Upper lobe of right lung (tissue), 1 donor: ENCODE data around the gene TIAM1. TPM values are rescaled to one million over a fixed set of nuclear protein-coding genes. Genes with fewer than 3 reads are reported as not detected.

Source experiments
- ATAC-seq: fragments of 200-7000 bp; cut with Tn5 transposase; one replicate; pipeline ENCODE4 v1.9.1; 2020; ENCODE audit warnings: mild to moderate bottlenecking, moderate library complexity
- DNase-seq: peaks from one replicate; pipeline ENCODE4 v3.0.0-alpha.2; 2020
- H3K27ac ChIP-seq: fragments of 200-600 bp; one replicate; pipeline ENCODE4 v1.8.0; 2022
- H3K27me3 ChIP-seq: fragments of 200-600 bp; one replicate; pipeline ENCODE4 v1.8.0; 2022; ENCODE audit warnings: mild to moderate bottlenecking
- H3K36me3 ChIP-seq: fragments of 200-600 bp; one replicate; pipeline ENCODE4 v1.8.0; 2022
- H3K4me1 ChIP-seq: fragments of 200-600 bp; one replicate; pipeline ENCODE4 v1.8.0; 2022
- H3K4me3 ChIP-seq: fragments of 200-600 bp; one replicate; pipeline ENCODE4 v1.8.0; 2022; ENCODE audit warnings: mild to moderate bottlenecking
- H3K9me3 ChIP-seq: fragments of 200-600 bp; one replicate; pipeline ENCODE4 v1.8.0; 2022
- CTCF ChIP-seq: fragments of 200-600 bp; IDR thresholded peaks from one replicate; pipeline ENCODE4 v1.8.0; 2022; ENCODE audit warnings: antibody characterized with exemption
- intact Hi-C: fragments of 100-400 bp; cut with DNase I; formaldehyde crosslinking; loops from one replicate; pipeline ENCODE4 v1.11.0; 2022
- total RNA-seq: library from RNA; stranded (reverse); fragmentation: NEBNext Ultra II Directional; extraction: Animal tissue kit (Norgen Biotek cat#: 25700); gene quantifications from one replicate; pipeline ENCODE4 v1.2.1, GENCODE V29; 2021
- donor health status: DM: no; HTN: yes; CAD: no; lungs with severe emphysema.

TIAM1 gene
- total RNA-seq, 1 donor from 2014 or later = 27.3 TPM

- no peak for TF ChIP-seq CTCF
- Histone ChIP-seq H3K36me3 (no peaks in the 10 kb centered on the region), H3K9me3 (no peaks in the 10 kb centered on the region), H3K4me1 (no peaks in the 10 kb centered on the region), H3K4me3 (no peak overlapping the region), H3K27me3 (no peaks in the 10 kb centered on the region), H3K27ac (no peak overlapping the region)
- peak; percentile 56 for ATAC-seq
- no peak for DNase-seq
- intact Hi-C loops = no loop called here
Measured at GRCh38 chr21:31354604-31355443, 10.8 kb upstream of the TIAM1 start.

- no peak overlapping the region for H3K27ac ChIP-seq
- DNase-seq (no peak), ATAC-seq (no peak)
- H3K4me3 ChIP-seq = no peak overlapping the region
- no peaks in the 10 kb centered on the region for H3K36me3 ChIP-seq
- H3K27me3 ChIP-seq = no peaks in the 10 kb centered on the region
- TF ChIP-seq CTCF = no peak
- no peaks in the 10 kb centered on the region for H3K4me1 ChIP-seq
- H3K9me3 ChIP-seq = no peaks in the 10 kb centered on the region
- intact Hi-C loops = no loop called here
Measured at GRCh38 chr21:31354122-31354521, 10.1 kb upstream of the TIAM1 start.

- no peaks in the 10 kb centered on the region for H3K4me1 ChIP-seq
- no peaks in the 10 kb centered on the region for H3K27me3 ChIP-seq
- no peak for TF ChIP-seq CTCF
- no peak overlapping the region for H3K27ac ChIP-seq
- H3K9me3 ChIP-seq = no peaks in the 10 kb centered on the region
- H3K4me3 ChIP-seq = no peak overlapping the region
- no peak for DNase-seq
- intact Hi-C loops = no loop called here
- H3K36me3 ChIP-seq = no peaks in the 10 kb centered on the region
- ATAC-seq = no peak
Measured at GRCh38 chr21:31352836-31353235, 8.8 kb upstream of the TIAM1 start.

- no peaks in the 10 kb centered on the region for H3K36me3 ChIP-seq
- no peak for DNase-seq
- intact Hi-C loops = no loop called here
- no peak overlapping the region for H3K27ac ChIP-seq
- H3K27me3 ChIP-seq = no peaks in the 10 kb centered on the region
- no peak overlapping the region for H3K4me3 ChIP-seq
- H3K4me1 ChIP-seq = no peaks in the 10 kb centered on the region
- ATAC-seq = no peak
- no peaks in the 10 kb centered on the region for H3K9me3 ChIP-seq
- TF ChIP-seq CTCF = no peak
Measured at GRCh38 chr21:31351960-31352359, 7.9 kb upstream of the TIAM1 start.

- no peak for ATAC-seq
- H3K27me3 ChIP-seq = no peaks in the 10 kb centered on the region
- no peak overlapping the region for H3K4me3 ChIP-seq
- TF ChIP-seq CTCF = no peak
- intact Hi-C loops = no loop called here
- no peak for DNase-seq
- H3K4me1 ChIP-seq = no peaks in the 10 kb centered on the region
- no peak overlapping the region for H3K27ac ChIP-seq
- H3K36me3 ChIP-seq = no peaks in the 10 kb centered on the region
- H3K9me3 ChIP-seq = no peaks in the 10 kb centered on the region
Measured at GRCh38 chr21:31351438-31351837, 7.4 kb upstream of the TIAM1 start.
